H9 (cell line): Measurements from ENCODE around the gene DNAAF6. TPM values are rescaled to one million over a fixed set of nuclear protein-coding genes. Genes with fewer than 3 reads are reported as not detected.

Experiments used
- DNase-seq: peaks from one replicate; pipeline ENCODE4 v3.0.0-alpha.2; 2017
- H2AFZ ChIP-seq: one replicate; pipeline ENCODE4 v1.6.1; 2013; ENCODE audit warnings: mild to moderate bottlenecking, low read length, control low read depth, moderate library complexity
- H2AK5ac ChIP-seq: 2 replicates; pipeline ENCODE4 v1.6.1; 2013; ENCODE audit warnings: low read length, control low read depth, mixed read lengths; ENCODE audit not compliant: insufficient read length
- H2BK120ac ChIP-seq: one replicate; pipeline ENCODE4 v1.6.1; 2013; ENCODE audit warnings: low read depth, mild to moderate bottlenecking, low read length, control low read depth, inconsistent platforms; ENCODE audit not compliant: poor library complexity, severe bottlenecking
- H2BK12ac ChIP-seq: 2 replicates; pipeline ENCODE4 v1.6.1; 2013; ENCODE audit warnings: low read length, control low read depth, mixed read lengths, low read depth; ENCODE audit not compliant: insufficient read length
- H2BK15ac ChIP-seq: 2 replicates; pipeline ENCODE4 v1.6.1; 2013; ENCODE audit warnings: low read depth, low read length, control low read depth
- H2BK20ac ChIP-seq: one replicate; pipeline ENCODE4 v1.6.1; 2013; ENCODE audit warnings: low read depth, mild to moderate bottlenecking, low read length, control low read depth, inconsistent platforms; ENCODE audit not compliant: poor library complexity, severe bottlenecking
- H2BK5ac ChIP-seq: 2 replicates; pipeline ENCODE4 v1.6.1; 2013; ENCODE audit warnings: low read length, control low read depth, mixed read lengths; ENCODE audit not compliant: insufficient read length
- H3K14ac ChIP-seq: 2 replicates; pipeline ENCODE4 v1.6.1; 2013; ENCODE audit warnings: low read length, control low read depth; ENCODE audit not compliant: insufficient read depth
- H3K18ac ChIP-seq: 2 replicates; pipeline ENCODE4 v1.6.1; 2013; ENCODE audit warnings: low read depth, mild to moderate bottlenecking, mixed read lengths, low read length, control low read depth; ENCODE audit not compliant: insufficient read length
- H3K23ac ChIP-seq: 2 replicates; pipeline ENCODE4 v1.6.1; 2013; ENCODE audit warnings: low read length, control low read depth, mixed read lengths, low read depth; ENCODE audit not compliant: insufficient read length
- H3K23me2 ChIP-seq: 2 replicates; pipeline ENCODE4 v1.6.1; 2013; ENCODE audit warnings: low read depth, mild to moderate bottlenecking, mixed read lengths, low read length, control low read depth; ENCODE audit not compliant: insufficient read length, poor library complexity, severe bottlenecking
- H3K27ac ChIP-seq: 2 replicates; pipeline ENCODE4 v1.5.1; 2013; ENCODE audit warnings: low read length, control low read depth, mixed read lengths, low read depth; ENCODE audit not compliant: insufficient read length
- H3K27me3 ChIP-seq: 2 replicates; pipeline ENCODE4 v1.6.1; 2013; ENCODE audit warnings: low read length, control low read depth, inconsistent platforms; ENCODE audit not compliant: insufficient read depth
- H3K4ac ChIP-seq: 2 replicates; pipeline ENCODE4 v1.6.1; 2013; ENCODE audit warnings: low read depth, mild to moderate bottlenecking, control low read depth, inconsistent platforms, low read length, moderate library complexity
- H3K4me1 ChIP-seq: 2 replicates; pipeline ENCODE4 v1.6.1; 2013; ENCODE audit warnings: low read length, control low read depth, inconsistent platforms; ENCODE audit not compliant: insufficient read depth
- H3K4me2 ChIP-seq: 2 replicates; pipeline ENCODE4 v1.6.1; 2013; ENCODE audit warnings: low read length, control low read depth, mixed read lengths; ENCODE audit not compliant: insufficient read length, insufficient read depth
- H3K56ac ChIP-seq: 2 replicates; pipeline ENCODE4 v1.6.1; 2013; ENCODE audit warnings: low read depth, mild to moderate bottlenecking, mixed read lengths, low read length, control low read depth; ENCODE audit not compliant: insufficient read length
- H3K79me1 ChIP-seq: 2 replicates; pipeline ENCODE4 v1.6.1; 2013; ENCODE audit warnings: low read depth, mild to moderate bottlenecking, moderate library complexity, low read length, control low read depth, inconsistent platforms; ENCODE audit not compliant: insufficient read depth, poor library complexity, severe bottlenecking
- H3K79me2 ChIP-seq: 2 replicates; pipeline ENCODE4 v1.6.1; 2013; ENCODE audit warnings: low read length, control low read depth, inconsistent platforms; ENCODE audit not compliant: insufficient read depth
- H3K9ac ChIP-seq: 2 replicates; pipeline ENCODE4 v1.6.1; 2013; ENCODE audit warnings: low read length, control low read depth, mixed read lengths; ENCODE audit not compliant: insufficient read length; ENCODE audit errors: extremely low read depth
- H3K9me3 ChIP-seq: one replicate; pipeline ENCODE4 v1.6.1; 2013; ENCODE audit warnings: low read depth, low read length, inconsistent platforms; ENCODE audit not compliant: control insufficient read depth
- H3T11ph ChIP-seq: one replicate; pipeline ENCODE4 v1.6.1; 2013; ENCODE audit warnings: mild to moderate bottlenecking, low read length, control low read depth, inconsistent platforms
- H4K20me1 ChIP-seq: one replicate; pipeline ENCODE4 v1.6.1; 2013; ENCODE audit not compliant: control insufficient read depth, insufficient read length, insufficient read depth
- H4K5ac ChIP-seq: 2 replicates; pipeline ENCODE4 v1.6.1; 2013; ENCODE audit warnings: low read depth, mild to moderate bottlenecking, mixed read lengths, low read length, control low read depth; ENCODE audit not compliant: insufficient read length
- H4K8ac ChIP-seq: replicated peaks from 2 replicates; pipeline ENCODE4 v1.6.1; 2013; ENCODE audit warnings: low read length, control low read depth, mixed read lengths, low read depth; ENCODE audit not compliant: insufficient read length
- H4K91ac ChIP-seq: 2 replicates; pipeline ENCODE4 v1.6.1; 2013; ENCODE audit warnings: low read depth, mild to moderate bottlenecking, moderate library complexity, mixed read lengths, low read length, control low read depth; ENCODE audit not compliant: insufficient read length
- H3K27ac Mint-ChIP-seq, 3 experiments: 2 replicates in 2 of 3; 3 replicates in 1 of 3; pipeline ENCODE4 v1.8.0; 2020 to 2021; ENCODE audit warnings: mixed read lengths in 3 of 3, mild to moderate bottlenecking in 1 of 3, moderate library complexity in 1 of 3
- H3K27me3 Mint-ChIP-seq: 2 replicates; pipeline ENCODE4 v1.8.0; 2021; ENCODE audit warnings: low read depth, mild to moderate bottlenecking, moderate library complexity, mixed read lengths
- H3K36me3 Mint-ChIP-seq, 3 experiments: 2 replicates in 2 of 3; 3 replicates in 1 of 3; pipeline ENCODE4 v1.8.0; 2020 to 2021; ENCODE audit warnings: low read depth in 3 of 3, mixed read lengths in 3 of 3; ENCODE audit not compliant: insufficient read depth in 1 of 3
- H3K4me1 Mint-ChIP-seq, 2 experiments: 2 replicates each; pipeline ENCODE4 v1.8.0; 2020; ENCODE audit warnings: mixed read lengths in 2 of 2
- H3K4me3 Mint-ChIP-seq, 2 experiments: 2 replicates in 1 of 2; 3 replicates in 1 of 2; pipeline ENCODE4 v1.8.0; 2020 to 2021; ENCODE audit warnings: mild to moderate bottlenecking in 2 of 2, mixed read lengths in 2 of 2, moderate library complexity in 1 of 2
- H3K9me3 Mint-ChIP-seq, 2 experiments: 2 replicates in 1 of 2; 3 replicates in 1 of 2; pipeline ENCODE4 v1.8.0; 2020; ENCODE audit warnings: mild to moderate bottlenecking in 2 of 2, mixed read lengths in 2 of 2, moderate library complexity in 1 of 2
- WGBS: extraction: QIAGEN DNeasy Blood & Tissue Kit; methylation state at CpG from one replicate; pipeline ENCODE4 v1.1.7; 2013; ENCODE audit warnings: missing lambda C conversion rate, low lambda C conversion rate, mixed read lengths; ENCODE audit not compliant: insufficient read length; ENCODE audit errors: extremely low coverage; 5-methylcytosine and 5-hydroxymethylcytosine counted together
- total RNA-seq: library from RNA; stranded (reverse); gene quantifications from 2 replicates; pipeline ENCODE4 v1.2.1, GENCODE V29; 2021
- TF ChIP-seq, protein P1 (sequence below): fragments of 200-600 bp; sonication (generic); conservative IDR thresholded peaks from 3 replicates; pipeline ENCODE4 v1.8.0; 2021; ENCODE audit warnings: antibody characterized with exemption, mild to moderate bottlenecking

DNAAF6 gene
- total RNA-seq, 1 experiment from 2014 or later = not detected

GRCh38 chrX:107168712-107169111, 37.7 kb upstream of the DNAAF6 start:
- no peak overlapping the region for H3K4me3 Mint-ChIP-seq
- peaks cover 0 to 42% of the 10 kb centered on the region in 2 experiments; a peak in 2 of 5 replicates for H3K9me3 Mint-ChIP-seq
- no peak overlapping the region for H3K18ac ChIP-seq
- H3K56ac ChIP-seq = no peak overlapping the region
- peaks cover 3 to 16% (median 10%) of the 10 kb centered on the region in 3 experiments; a peak in 4 of 7 replicates for H3K36me3 Mint-ChIP-seq
- no peaks in the 10 kb centered on the region for H3K79me1 ChIP-seq
- H3K9ac ChIP-seq = no peak overlapping the region
- DNase-seq = no peak
- H3T11ph ChIP-seq = no peak overlapping the region
- H4K8ac ChIP-seq = no peak overlapping the region
- H3K14ac ChIP-seq = no peak overlapping the region
- H2BK120ac ChIP-seq = no peak overlapping the region
- TF ChIP-seq, protein P1, sequence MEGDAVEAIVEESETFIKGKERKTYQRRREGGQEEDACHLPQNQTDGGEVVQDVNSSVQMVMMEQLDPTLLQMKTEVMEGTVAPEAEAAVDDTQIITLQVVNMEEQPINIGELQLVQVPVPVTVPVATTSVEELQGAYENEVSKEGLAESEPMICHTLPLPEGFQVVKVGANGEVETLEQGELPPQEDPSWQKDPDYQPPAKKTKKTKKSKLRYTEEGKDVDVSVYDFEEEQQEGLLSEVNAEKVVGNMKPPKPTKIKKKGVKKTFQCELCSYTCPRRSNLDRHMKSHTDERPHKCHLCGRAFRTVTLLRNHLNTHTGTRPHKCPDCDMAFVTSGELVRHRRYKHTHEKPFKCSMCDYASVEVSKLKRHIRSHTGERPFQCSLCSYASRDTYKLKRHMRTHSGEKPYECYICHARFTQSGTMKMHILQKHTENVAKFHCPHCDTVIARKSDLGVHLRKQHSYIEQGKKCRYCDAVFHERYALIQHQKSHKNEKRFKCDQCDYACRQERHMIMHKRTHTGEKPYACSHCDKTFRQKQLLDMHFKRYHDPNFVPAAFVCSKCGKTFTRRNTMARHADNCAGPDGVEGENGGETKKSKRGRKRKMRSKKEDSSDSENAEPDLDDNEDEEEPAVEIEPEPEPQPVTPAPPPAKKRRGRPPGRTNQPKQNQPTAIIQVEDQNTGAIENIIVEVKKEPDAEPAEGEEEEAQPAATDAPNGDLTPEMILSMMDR = no peak
- no peak overlapping the region for H2BK12ac ChIP-seq
- H4K5ac ChIP-seq = no peak overlapping the region
- H2AK5ac ChIP-seq = no peak overlapping the region
- no peaks in the 10 kb centered on the region for H3K27me3 ChIP-seq
- no peak overlapping the region for H3K27ac ChIP-seq
- no peaks in the 10 kb centered on the region for H3K79me2 ChIP-seq
- H4K20me1 ChIP-seq = no peaks in the 10 kb centered on the region
- no peak overlapping the region; a peak in 1 of 7 replicates for H3K27ac Mint-ChIP-seq
- no peak overlapping the region for H3K4me2 ChIP-seq
- H3K27me3 Mint-ChIP-seq = no peaks in the 10 kb centered on the region
- H3K4ac ChIP-seq = no peak overlapping the region
- no peak overlapping the region for H2BK15ac ChIP-seq
- no peaks in the 10 kb centered on the region for H3K23me2 ChIP-seq
- no peaks in the 10 kb centered on the region for H3K4me1 Mint-ChIP-seq
- no peak overlapping the region for H2BK20ac ChIP-seq
- H2AFZ ChIP-seq = no peak overlapping the region
- no CpG with 5 or more reads among the region's 1 CpG for WGBS
- H3K23ac ChIP-seq = no peak overlapping the region
- H2BK5ac ChIP-seq = no peak overlapping the region
- no peaks in the 10 kb centered on the region for H3K9me3 ChIP-seq
- no peaks in the 10 kb centered on the region for H3K4me1 ChIP-seq
- no peak overlapping the region for H4K91ac ChIP-seq
